GM19397 (cell line): ENCODE results near the gene DOCK3.

Experiments
- ATAC-seq: cut with Tn5 transposase; IDR thresholded peaks from one replicate; pipeline ENCODE4 v1.9.1; 2021; ENCODE audit warnings: mild to moderate bottlenecking, moderate library complexity; ENCODE audit not compliant: unreplicated experiment

Gene DOCK3

DNA sequence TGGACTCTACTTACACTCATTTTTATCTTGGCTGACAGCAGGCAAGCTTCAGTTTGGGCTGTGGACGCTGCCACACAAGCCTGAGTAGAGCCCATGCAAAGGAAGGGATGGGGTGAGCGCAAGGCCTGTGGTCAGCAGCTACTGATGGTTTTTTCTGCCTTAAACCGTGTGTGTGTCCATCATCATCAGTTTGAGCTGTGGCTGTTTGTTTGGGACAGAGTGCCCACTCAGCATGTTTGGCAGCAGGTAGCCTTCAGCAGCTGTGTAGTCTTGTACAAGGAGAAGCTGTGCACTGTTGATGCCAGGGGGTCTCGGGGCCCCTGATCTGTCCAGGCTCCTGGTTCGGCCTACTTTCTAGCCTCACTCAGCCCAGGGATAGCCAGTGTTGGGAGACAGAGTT, 719.8 kb downstream of the DOCK3 start:
- no peak for ATAC-seq

DNA sequence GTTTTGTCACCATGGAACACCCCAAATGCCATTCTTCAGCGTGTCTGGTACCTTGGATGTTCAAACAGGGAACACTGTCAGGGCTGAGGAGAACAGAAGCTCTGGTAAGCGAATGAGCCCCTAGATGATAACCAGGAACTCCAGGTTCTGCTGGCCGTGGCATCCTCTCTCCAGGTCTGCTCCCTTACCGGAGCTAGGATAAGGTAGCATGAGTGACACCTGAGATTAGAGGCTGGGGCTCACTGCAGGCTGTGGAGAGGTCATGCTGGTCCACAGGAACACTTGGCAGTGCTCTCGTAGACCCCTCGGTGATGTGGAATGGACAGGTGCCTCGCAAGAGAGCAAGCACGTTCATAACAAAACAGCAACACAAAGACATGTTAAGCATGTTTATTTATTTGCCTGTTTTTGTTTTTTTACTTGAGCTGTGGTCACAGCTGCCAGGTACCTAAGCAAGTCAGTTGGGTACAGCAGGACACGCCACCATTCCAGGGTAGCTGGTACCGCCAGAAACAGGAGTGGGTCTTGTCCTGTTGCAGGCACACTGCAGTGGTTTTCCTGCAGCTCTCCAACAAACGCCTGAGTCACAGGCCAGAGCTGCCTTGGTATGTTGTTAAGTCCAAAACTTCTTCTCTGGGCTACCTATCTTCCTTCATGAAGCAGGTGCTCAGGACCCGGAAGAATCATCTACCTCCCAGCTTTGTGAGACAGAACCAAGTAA, 720.9 kb downstream of the DOCK3 start:
- ATAC-seq: no peak

DNA sequence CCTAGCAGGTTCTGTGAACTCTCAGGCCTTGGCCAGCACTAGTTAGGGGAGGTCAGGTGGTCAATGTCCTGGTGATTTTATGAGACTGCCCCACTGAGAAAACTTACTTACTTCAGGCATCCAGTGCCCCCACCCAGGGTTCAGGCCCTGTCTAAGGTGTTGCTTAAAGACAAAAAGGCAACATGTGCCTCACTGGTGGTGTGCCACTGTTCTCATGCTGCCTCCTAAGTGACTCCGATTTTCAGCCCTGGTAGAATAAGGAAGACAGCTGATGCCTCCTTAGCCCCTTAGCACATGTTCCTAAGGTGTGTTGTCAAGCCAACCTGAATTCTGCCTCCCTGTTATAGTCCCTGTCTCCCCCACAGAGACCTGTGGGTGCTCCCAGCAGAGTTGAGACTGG, 721.7 kb downstream of the DOCK3 start:
- no peak for ATAC-seq

DNA sequence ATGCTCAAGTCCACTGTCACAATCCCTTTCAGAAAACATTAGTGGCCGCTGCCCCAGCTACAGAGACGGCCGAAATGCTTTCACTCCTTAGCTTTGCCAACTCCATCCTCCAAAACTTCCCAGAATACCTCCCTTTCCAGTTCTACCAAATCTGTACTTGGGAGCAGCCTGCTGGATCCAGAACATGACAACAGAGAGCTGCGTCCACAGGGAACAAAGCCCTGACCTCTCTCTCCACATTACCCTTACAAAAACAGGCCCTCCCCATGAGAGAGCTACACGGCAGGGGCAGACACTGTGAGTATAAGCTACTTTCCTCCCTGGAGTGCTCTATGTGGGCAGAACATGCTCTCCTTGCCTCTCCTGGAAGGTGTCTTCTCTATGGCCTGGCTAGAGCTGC, 722.7 kb downstream of the DOCK3 start:
- ATAC-seq: no peak

DNA sequence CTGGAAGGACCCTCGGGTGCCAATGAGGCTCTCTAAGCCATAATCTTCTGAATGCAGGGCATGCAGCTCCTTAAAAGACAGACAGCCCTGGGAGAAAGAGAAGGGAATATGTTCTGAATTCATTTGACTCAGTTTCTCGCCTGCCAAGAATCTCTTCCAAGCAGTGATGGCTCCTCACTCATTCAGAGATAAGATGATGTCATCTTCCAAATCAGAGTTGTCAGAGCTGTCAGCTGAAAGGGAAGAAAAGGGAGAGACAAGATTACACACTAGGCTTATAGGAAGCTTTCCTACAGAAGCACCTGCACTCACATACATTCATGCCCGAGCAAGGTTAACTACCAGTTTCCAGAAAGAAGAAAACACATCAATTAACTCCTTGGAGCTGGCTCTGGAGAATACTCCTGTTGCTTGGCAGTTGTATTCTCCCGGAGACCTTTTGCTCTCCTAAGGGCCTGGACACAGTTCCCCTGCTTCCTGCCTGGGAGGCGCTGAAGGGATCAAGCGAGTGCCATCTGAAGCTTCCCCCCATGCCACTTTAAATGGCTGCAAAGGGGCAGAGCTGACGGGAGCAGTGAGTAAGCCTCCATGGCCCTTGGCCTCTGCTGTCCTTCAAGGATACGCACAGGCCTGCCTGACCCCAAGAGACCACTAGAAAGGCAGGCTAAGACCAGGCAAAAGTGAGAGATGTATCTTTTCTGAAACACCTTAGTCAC, 724.0 kb downstream of the DOCK3 start:
- no peak for ATAC-seq

DNA sequence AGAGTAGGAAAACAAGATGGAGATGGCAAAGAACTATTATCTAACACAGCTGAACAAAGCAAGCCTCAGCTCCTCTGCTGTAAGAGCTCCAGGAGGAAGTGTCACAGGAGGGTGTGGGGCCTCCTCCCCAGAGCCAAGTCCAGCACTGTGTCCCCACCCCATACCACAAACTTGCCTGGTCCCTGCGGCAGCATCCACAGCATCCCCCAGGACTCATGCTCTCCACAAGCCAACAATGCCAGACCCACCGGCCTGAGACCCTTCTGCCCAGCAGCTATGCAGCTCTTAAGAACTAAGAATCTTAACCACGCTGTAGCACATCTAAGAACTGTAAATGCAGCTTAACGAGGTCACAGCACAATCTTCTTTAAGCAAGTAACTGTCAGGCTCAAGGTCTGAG, 725.4 kb downstream of the DOCK3 start:
- ATAC-seq: no peak

DNA sequence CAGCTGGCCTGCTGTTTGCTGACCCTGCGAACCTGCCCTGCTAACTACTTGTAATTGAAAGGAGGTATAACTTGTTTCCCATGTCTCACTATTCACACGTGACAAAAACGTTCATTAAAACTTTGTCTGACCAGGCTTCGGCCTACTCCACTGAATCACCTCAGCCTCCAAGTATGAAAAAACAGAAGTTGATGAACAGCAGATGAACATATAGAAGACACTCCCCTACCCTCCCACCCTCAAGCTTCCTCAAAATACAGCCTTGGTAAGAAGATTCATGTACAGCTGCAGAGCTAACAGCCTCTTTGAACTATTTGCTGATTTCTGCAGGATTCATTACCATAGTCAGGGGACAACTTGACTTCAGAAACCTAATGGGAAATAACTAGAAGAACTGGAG, 727.0 kb downstream of the DOCK3 start:
- no peak for ATAC-seq

DNA sequence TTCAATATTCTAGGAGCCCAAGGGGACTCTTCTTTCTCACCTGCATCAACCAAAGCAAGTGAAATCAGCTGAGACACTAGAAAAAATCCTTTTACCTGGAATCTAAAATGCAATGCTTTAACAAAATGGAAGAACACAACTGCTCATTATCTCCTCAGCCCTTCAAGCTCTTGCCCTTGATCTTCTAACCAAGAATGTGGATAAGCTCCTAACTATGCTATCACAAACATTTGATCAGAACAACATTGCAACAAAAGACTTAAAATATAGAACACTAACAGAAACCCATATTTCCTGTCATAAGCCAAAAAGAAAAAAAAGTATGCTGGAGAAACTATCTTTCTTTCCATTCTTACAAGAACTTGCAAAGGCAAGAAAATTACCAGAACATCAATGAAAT, 728.9 kb downstream of the DOCK3 start:
- ATAC-seq: no peak

DNA sequence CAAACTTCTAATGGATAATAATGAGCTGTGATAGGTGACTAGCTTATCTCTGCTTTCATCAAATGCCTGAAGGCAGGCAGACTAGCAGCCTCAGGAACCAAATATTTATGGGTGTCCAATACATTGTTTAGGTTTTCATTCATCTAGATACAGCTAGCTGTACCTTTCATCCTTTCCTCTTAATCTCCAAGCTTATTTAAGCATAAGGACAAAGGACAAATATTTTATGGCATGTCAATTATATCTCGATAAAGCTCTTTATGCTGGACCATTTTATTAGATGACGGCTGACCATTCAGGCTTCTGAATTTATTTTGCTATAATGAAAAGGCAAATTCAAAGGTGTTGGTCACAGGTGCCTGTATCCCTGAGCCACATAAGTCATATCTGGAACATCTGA, 733.3 kb downstream of the DOCK3 start:
- no peak for ATAC-seq

DNA sequence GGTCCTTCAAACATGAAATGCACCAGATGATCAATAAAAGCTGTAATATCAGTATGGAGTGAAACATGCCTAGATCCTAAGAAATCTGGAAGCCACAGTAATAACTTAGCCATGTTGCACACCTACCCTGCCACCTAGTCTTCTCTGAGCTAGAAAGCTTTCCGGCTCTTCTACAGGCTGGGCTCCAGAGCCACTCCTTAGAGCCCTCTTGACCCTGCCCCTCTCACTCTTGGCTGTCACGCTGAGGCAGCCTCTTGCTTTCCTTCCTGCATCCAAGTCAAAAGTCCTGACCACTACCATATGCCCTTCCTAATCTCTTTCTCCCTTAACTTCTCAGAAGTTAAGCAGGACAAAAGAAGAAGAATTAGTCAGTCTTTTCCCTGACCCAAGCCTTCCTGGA, 734.1 kb downstream of the DOCK3 start:
- ATAC-seq: no peak

DNA sequence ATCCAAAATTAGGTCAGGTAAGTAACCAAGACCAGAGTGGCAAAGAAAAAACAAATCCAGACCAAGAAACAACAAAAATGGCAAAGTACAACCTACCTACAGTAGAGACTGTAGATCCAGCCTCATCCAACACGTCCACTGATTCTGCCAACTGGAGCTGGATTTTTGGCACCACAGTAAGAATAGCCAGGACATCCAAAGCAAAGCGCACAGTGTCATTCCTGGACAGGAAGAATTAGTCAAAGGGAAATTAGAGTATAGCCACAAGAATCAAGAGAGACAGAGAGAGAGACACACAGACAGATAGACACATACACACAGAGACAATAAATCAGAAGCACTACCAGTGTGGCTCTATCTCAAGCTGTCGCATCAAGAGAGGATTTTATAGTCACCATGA, 747.5 kb downstream of the DOCK3 start:
- ATAC-seq: no peak

DNA sequence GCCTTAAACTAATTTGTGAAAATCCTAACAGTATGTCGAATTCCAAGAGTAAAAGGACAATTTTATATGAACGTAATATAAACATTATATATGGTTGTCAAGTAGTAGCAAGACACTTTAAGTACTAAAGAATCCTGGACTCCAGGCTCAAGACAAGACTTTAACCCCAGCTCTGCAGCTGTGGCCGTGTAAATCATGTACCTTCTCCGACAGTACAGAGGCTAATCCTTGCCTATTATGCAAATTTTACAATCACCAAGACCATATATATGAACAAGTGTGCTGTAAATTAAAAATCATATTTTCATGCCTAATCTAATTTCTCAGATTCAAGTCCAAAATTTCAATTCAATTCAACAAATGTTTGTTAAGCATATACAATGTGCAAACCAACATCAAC, 752.2 kb downstream of the DOCK3 start:
- no peak for ATAC-seq

DNA sequence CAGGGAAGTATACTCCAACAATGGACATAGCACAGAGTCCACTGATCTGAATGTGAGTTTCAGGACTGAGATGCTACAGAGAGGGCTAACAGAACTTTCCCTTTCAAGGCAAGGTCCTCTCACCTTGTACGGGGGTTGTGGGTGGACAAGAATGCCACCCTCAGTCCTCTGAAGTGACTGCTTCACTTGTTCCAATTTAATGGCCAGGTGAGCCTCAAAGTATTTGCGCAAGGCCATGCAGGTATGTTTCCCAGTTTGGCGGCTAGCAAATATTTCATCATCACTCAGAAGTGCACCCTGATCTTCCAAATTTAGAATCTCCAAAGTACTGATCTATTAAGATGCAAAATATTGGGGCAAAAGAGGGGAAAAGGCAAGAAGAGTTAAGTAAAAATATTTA, 754.4 kb downstream of the DOCK3 start:
- ATAC-seq: no peak
